ENCODE results near the gene ATP11A. TPM values are rescaled to one million over a fixed set of nuclear protein-coding genes. Genes with fewer than 3 reads are reported as not detected.

ATP11A gene
- total RNA-seq, 2 donors from 2014 or later = 122 to 140 TPM

- no peak overlapping the region for H3K27ac Mint-ChIP-seq
- H3K4me3 Mint-ChIP-seq = no peak overlapping the region
- Histone ChIP-seq H3K4me3 (ENCODE audit: low read length) (no peak overlapping the region), H3K27ac (ENCODE audit: low read depth, low read length) (no peak overlapping the region), H3K9ac (ENCODE audit: extremely low read depth, low read length, poor library complexity, severe bottlenecking) (no peak overlapping the region), H3K9me3 (ENCODE audit: control insufficient read depth, low read length) (peaks cover 35% of the 10 kb centered on the region), H3K36me3 (ENCODE audit: control insufficient read depth, insufficient read depth, low read length) (peaks cover 33% of the 10 kb centered on the region), H3K27me3 (ENCODE audit: control insufficient read depth, insufficient read depth, low read length, poor library complexity, severe bottlenecking) (no peaks in the 10 kb centered on the region), H3K4me1 (ENCODE audit: control insufficient read depth, insufficient read depth, low read length) (peaks cover 2% of the 10 kb centered on the region)
- H3K27me3 Mint-ChIP-seq (ENCODE audit: insufficient read depth) = no peaks in the 10 kb centered on the region
- WGBS, 2 experiments (ENCODE audit: insufficient coverage in 1 of 2, insufficient read length in 1 of 2) = 98% methylated on average over 9 to 13 of the region's 13 CpGs
- H3K36me3 Mint-ChIP-seq (ENCODE audit: low read depth) = peaks cover 64% of the 10 kb centered on the region
- peaks cover 19% of the 10 kb centered on the region for H3K9me3 Mint-ChIP-seq
- TF ChIP-seq, protein P1, sequence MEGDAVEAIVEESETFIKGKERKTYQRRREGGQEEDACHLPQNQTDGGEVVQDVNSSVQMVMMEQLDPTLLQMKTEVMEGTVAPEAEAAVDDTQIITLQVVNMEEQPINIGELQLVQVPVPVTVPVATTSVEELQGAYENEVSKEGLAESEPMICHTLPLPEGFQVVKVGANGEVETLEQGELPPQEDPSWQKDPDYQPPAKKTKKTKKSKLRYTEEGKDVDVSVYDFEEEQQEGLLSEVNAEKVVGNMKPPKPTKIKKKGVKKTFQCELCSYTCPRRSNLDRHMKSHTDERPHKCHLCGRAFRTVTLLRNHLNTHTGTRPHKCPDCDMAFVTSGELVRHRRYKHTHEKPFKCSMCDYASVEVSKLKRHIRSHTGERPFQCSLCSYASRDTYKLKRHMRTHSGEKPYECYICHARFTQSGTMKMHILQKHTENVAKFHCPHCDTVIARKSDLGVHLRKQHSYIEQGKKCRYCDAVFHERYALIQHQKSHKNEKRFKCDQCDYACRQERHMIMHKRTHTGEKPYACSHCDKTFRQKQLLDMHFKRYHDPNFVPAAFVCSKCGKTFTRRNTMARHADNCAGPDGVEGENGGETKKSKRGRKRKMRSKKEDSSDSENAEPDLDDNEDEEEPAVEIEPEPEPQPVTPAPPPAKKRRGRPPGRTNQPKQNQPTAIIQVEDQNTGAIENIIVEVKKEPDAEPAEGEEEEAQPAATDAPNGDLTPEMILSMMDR (conservative IDR thresholded peaks at IDR 0.05) = no peak
- peaks cover 47% of the 10 kb centered on the region for H3K4me1 Mint-ChIP-seq
- peak; percentile 40 for DNase-seq
These were observed 214.7 kb downstream of the ATP11A start for GRCh38 chr13:112904436-112904960.

GRCh38 chr13:112905086-112905485 is 215.2 kb downstream of the ATP11A start:
- no peaks in the 10 kb centered on the region for H3K27me3 ChIP-seq (ENCODE audit: control insufficient read depth, insufficient read depth, low read length, poor library complexity, severe bottlenecking)
- peaks cover 33% of the 10 kb centered on the region for H3K36me3 ChIP-seq (ENCODE audit: control insufficient read depth, insufficient read depth, low read length)
- DNase-seq = peak; percentile 61
- no peak overlapping the region for H3K9ac ChIP-seq (ENCODE audit: extremely low read depth, low read length, poor library complexity, severe bottlenecking)
- Mint-ChIP-seq H3K4me1 (peaks cover 47% of the 10 kb centered on the region), H3K36me3 (ENCODE audit: low read depth) (peaks cover 68% of the 10 kb centered on the region), H3K9me3 (peaks cover 19% of the 10 kb centered on the region), H3K27me3 (ENCODE audit: insufficient read depth) (no peaks in the 10 kb centered on the region), H3K4me3 (no peak overlapping the region), H3K27ac (peak overlapping the region; percentile 95)
- H3K9me3 ChIP-seq (ENCODE audit: control insufficient read depth, low read length) = peaks cover 35% of the 10 kb centered on the region
- peak overlapping the region; percentile 13 for H3K4me3 ChIP-seq (ENCODE audit: low read length)
- H3K4me1 ChIP-seq (ENCODE audit: control insufficient read depth, insufficient read depth, low read length) = peaks cover 2% of the 10 kb centered on the region
- WGBS, 2 experiments (ENCODE audit: insufficient coverage in 1 of 2, insufficient read length in 1 of 2) = 95 to 97% methylated on average over 9 of the region's 9 CpGs
- H3K27ac ChIP-seq (ENCODE audit: low read depth, low read length) = no peak overlapping the region
- TF ChIP-seq, protein P1 (conservative IDR thresholded peaks at IDR 0.05) = no peak

- no peaks in the 10 kb centered on the region for H3K27me3 ChIP-seq (ENCODE audit: control insufficient read depth, insufficient read depth, low read length, poor library complexity, severe bottlenecking)
- peaks cover 33% of the 10 kb centered on the region for H3K36me3 ChIP-seq (ENCODE audit: control insufficient read depth, insufficient read depth, low read length)
- DNase-seq = no peak
- H3K9ac ChIP-seq (ENCODE audit: extremely low read depth, low read length, poor library complexity, severe bottlenecking) = no peak overlapping the region
- peaks cover 19% of the 10 kb centered on the region for H3K9me3 Mint-ChIP-seq
- H3K4me3 Mint-ChIP-seq = peak overlapping the region; percentile 11
- no peaks in the 10 kb centered on the region for H3K27me3 Mint-ChIP-seq (ENCODE audit: insufficient read depth)
- TF ChIP-seq, protein P1 (conservative IDR thresholded peaks at IDR 0.05) = no peak
- H3K27ac Mint-ChIP-seq = peak overlapping the region; percentile 95
- H3K9me3 ChIP-seq (ENCODE audit: control insufficient read depth, low read length) = peaks cover 35% of the 10 kb centered on the region
- peaks cover 44% of the 10 kb centered on the region for H3K4me1 Mint-ChIP-seq
- no peak overlapping the region for H3K27ac ChIP-seq (ENCODE audit: low read depth, low read length)
- H3K36me3 Mint-ChIP-seq (ENCODE audit: low read depth) = peaks cover 68% of the 10 kb centered on the region
- H3K4me1 ChIP-seq (ENCODE audit: control insufficient read depth, insufficient read depth, low read length) = peaks cover 2% of the 10 kb centered on the region
- WGBS, 2 experiments (ENCODE audit: insufficient coverage in 1 of 2, insufficient read length in 1 of 2) = 89 to 96% methylated on average over 4 to 5 of the region's 5 CpGs
- H3K4me3 ChIP-seq (ENCODE audit: low read length) = peak overlapping the region; percentile 13
These were observed 215.8 kb downstream of the ATP11A start for GRCh38 chr13:112905619-112905989.

All from endodermal cell (in vitro differentiated cells).